IPS-18c (cell line): ENCODE data around the gene SYCE1.
"Not testable (repeated sequence)": the region's sequence is repeated elsewhere in the genome, so short reads cannot be mapped to it uniquely, and the experiment has no call there.

Experiments
- H3K4me3 ChIP-seq: 2 replicates; pipeline ENCODE4 v1.7.0; 2013; ENCODE audit warnings: low read depth, mild to moderate bottlenecking, low read length, moderate library complexity; ENCODE audit not compliant: insufficient read depth
- H3K9me3 ChIP-seq: one replicate; pipeline ENCODE4 v1.6.1; 2013; ENCODE audit warnings: mild to moderate bottlenecking, low read length, moderate library complexity; ENCODE audit not compliant: control insufficient read depth, insufficient read depth

Gene SYCE1

GRCh38 chr10:133568287-133568614 lies 2.9 kb upstream of the SYCE1 start:
- H3K9me3 ChIP-seq: peaks cover 10% of the 10 kb centered on the region
- H3K4me3 ChIP-seq: no peak overlapping the region; the same call in 1 of the 2 replicates

GRCh38 chr10:133567609-133568286 lies 2.4 kb upstream of the SYCE1 start:
- Histone ChIP-seq H3K4me3 (no peak overlapping the region), H3K9me3 (peaks cover 11% of the 10 kb centered on the region)

- no peak overlapping the region; the same call in 1 of the 2 replicates for H3K4me3 ChIP-seq
- H3K9me3 ChIP-seq: peaks cover 11% of the 10 kb centered on the region
Measured at GRCh38 chr10:133567119-133567518, 1.7 kb upstream of the SYCE1 start.

GRCh38 chr10:133564816-133565215 lies 567 bp downstream of the SYCE1 start:
- H3K9me3 ChIP-seq: peaks cover 14% of the 10 kb centered on the region

GRCh38 chr10:133559216-133559615 lies 6.2 kb downstream of the SYCE1 start:
- Histone ChIP-seq H3K4me3 (no peak overlapping the region), H3K9me3 (peaks cover 11% of the 10 kb centered on the region)

More at GRCh38 chr10:133564816-133565215, 567 bp downstream of the SYCE1 start:
- no peak overlapping the region for H3K4me3 ChIP-seq

GRCh38 chr10:133557381-133557780 lies 8.0 kb downstream of the SYCE1 start:
- Histone ChIP-seq H3K4me3 (no peak overlapping the region), H3K9me3 (peaks cover 7% of the 10 kb centered on the region)

GRCh38 chr10:133555521-133555920 lies 9.9 kb downstream of the SYCE1 start:
- Histone ChIP-seq H3K9me3 (peaks cover 5% of the 10 kb centered on the region), H3K4me3 (no peak overlapping the region)

GRCh38 chr10:133554600-133554999 lies 10.8 kb downstream of the SYCE1 start:
- Histone ChIP-seq H3K4me3 (no peak overlapping the region), H3K9me3 (peaks cover 5% of the 10 kb centered on the region)

- Histone ChIP-seq H3K4me3 (no peak overlapping the region), H3K9me3 (peaks cover 8% of the 10 kb centered on the region)
Measured at GRCh38 chr10:133544506-133544905, 20.9 kb downstream of the SYCE1 start.

GRCh38 chr10:133541441-133541975 lies 23.9 kb downstream of the SYCE1 start:
- H3K9me3 ChIP-seq, H3K4me3 ChIP-seq: not testable (repeated sequence)

- no peak overlapping the region for H3K4me3 ChIP-seq
Measured at GRCh38 chr10:133537546-133538545, 27.5 kb downstream of the SYCE1 start.

GRCh38 chr10:133536198-133536597 lies 29.2 kb downstream of the SYCE1 start:
- Histone ChIP-seq H3K4me3 (no peak overlapping the region), H3K9me3 (peaks cover 6% of the 10 kb centered on the region)

More at GRCh38 chr10:133537546-133538545, 27.5 kb downstream of the SYCE1 start:
- peaks cover 6% of the 10 kb centered on the region for H3K9me3 ChIP-seq

- H3K4me3 ChIP-seq: no peak overlapping the region
- H3K9me3 ChIP-seq: peaks cover 17% of the 10 kb centered on the region
Measured at GRCh38 chr10:133534417-133534816, 31.0 kb downstream of the SYCE1 start.

- H3K4me3 ChIP-seq: no peak overlapping the region
- H3K9me3 ChIP-seq: peaks cover 15% of the 10 kb centered on the region
Measured at GRCh38 chr10:133532871-133533270, 32.5 kb downstream of the SYCE1 start.

- Histone ChIP-seq H3K4me3 (no peak overlapping the region), H3K9me3 (peaks cover 20% of the 10 kb centered on the region)
Measured at GRCh38 chr10:133530506-133530905, 34.9 kb downstream of the SYCE1 start.

GRCh38 chr10:133529576-133529946 lies 35.8 kb downstream of the SYCE1 start:
- peaks cover 22% of the 10 kb centered on the region for H3K9me3 ChIP-seq
- H3K4me3 ChIP-seq: peak overlapping the region; percentile 53; the same call in 1 of the 2 replicates

GRCh38 chr10:133528845-133529575 lies 36.4 kb downstream of the SYCE1 start:
- Histone ChIP-seq H3K9me3 (peaks cover 22% of the 10 kb centered on the region), H3K4me3 (peak overlapping the region; percentile 53)
